ENCODE data around the gene NPR2. TPM values are rescaled to one million over a fixed set of nuclear protein-coding genes. Genes with fewer than 3 reads are reported as not detected.

The NPR2 gene
- total RNA-seq, 4 donors from 2014 or later = 5.1 to 9.3 (median 8.1) TPM

DNA sequence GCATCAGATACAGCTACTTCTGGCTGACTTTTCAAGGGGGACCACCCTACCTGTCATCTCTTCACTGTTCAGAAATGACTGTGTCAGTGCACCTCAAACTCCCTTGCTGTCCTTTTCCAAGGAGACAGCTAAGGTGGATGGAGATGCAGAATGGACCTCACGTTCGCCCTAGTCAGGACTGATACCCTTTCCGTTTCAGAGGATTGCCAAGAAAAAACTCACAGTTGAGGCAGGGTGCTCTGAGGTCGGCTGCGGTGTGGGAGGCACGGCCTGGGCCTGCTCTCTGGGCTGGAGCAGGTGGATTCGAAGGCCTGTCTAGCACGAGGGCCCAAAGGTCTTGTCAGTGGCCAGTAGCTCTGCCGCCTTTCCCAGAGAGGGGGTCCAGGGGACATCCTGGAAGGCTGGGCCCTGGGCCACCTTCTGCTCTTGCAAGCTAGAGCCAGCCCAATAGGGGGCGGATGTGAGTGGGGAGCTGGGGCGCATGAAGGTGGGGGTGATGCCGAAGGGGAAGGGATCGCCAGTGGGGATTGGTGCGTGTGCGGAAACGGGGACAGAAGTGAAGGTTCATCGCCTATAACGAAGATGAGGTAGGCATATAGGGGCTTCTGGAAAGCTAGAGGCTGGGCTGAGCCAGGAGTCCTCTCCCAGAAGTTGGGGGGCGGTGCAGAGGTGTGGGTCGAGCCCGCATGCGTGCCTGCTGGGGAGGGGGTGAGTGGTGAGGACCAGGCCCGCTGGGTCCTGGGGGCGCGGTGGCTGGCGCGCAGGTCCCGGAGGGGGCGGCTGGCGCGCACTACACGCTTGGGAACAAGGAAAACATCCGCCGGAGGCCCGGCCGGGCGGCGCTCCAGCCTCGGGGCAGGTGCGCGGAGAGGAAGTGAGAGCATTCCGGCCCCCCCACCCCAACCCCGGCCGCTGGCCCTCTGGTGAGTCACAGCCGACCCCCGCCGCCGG is 34.8 kb upstream of the NPR2 start:
- Histone ChIP-seq H3K9me3 (no peaks in the 10 kb centered on the region), H3K36me3 (peaks cover 20 to 28% of the 10 kb centered on the region in 2 donors), H3K4me1 (peaks cover 29 to 43% of the 10 kb centered on the region in 2 donors), H3K4me3 (replicated peaks in 1 of 3) (peak overlapping the region in 2 of 3 donors; percentile 47 to 73), H3K27ac (peak overlapping the region; percentile 81 to 93 (median 88)), H3K27me3 (no peaks in the 10 kb centered on the region)
- peak; percentile 81 for DNase-seq
- intact Hi-C loops (cut with DNase I) = no loop called here
- TF ChIP-seq POLR2A (IDR thresholded peaks at IDR 0.05) (peak in 1 of 2 donors; percentile 50), CTCF (IDR thresholded peaks at IDR 0.05) (peak in 5 of 6 experiments; percentile 16 to 78 (median 60))
- WGBS, 2 donors = 14 to 25% methylated on average over 21 to 29 of the region's 48 CpGs

DNA sequence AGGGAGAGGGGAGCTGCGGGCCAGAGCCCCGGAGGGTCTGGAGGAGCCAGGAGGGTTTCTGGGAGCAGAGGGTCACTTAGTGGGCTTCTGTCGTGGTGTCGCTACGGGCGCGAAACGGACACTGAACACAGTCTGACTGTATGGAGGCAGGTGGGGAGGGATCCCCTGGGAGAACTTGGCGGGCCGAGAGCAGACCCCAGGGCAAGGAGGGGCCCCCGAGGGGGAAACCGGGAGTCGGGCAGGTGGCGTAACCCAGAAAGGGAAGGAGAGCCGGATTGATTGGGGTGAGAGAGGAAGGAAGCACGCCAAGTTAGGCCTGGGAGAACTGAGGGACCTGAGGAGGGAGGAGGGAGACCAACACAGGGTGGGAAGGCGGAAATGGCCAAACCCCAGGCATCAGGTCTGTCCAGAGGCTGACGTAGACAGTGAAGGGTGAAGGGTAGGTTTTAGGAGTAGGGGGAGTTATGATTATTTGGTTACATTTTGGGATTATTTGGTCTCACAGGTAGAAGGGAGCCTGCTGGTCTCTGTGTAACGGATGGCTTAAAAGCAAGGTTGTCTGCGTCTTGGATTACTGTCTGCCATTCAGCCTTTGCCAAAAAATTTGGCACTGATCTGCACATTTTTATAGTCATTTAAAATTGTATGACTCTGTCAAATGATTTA is 34.0 kb upstream of the NPR2 start:
- H3K27me3 ChIP-seq = no peaks in the 10 kb centered on the region
- peaks cover 13 to 20% of the 10 kb centered on the region in 2 donors for H3K36me3 ChIP-seq
- intact Hi-C loops (cut with DNase I) = no loop called here
- 2 to 3% methylated on average over 18 of the region's 20 CpGs for WGBS, 2 donors
- H3K9me3 ChIP-seq = no peaks in the 10 kb centered on the region
- peak; percentile 47 to 50 for DNase-seq
- TF ChIP-seq CTCF (IDR thresholded peaks at IDR 0.05) (no peak), POLR2A (IDR thresholded peaks at IDR 0.05) (no peak)
- H3K27ac ChIP-seq = peak overlapping the region; percentile 81 to 93 (median 88)
- H3K4me1 ChIP-seq = peaks cover 31 to 43% of the 10 kb centered on the region in 2 donors
- peak overlapping the region in 2 of 3 donors; percentile 47 to 73 for H3K4me3 ChIP-seq (replicated peaks in 1 of 3)

DNA sequence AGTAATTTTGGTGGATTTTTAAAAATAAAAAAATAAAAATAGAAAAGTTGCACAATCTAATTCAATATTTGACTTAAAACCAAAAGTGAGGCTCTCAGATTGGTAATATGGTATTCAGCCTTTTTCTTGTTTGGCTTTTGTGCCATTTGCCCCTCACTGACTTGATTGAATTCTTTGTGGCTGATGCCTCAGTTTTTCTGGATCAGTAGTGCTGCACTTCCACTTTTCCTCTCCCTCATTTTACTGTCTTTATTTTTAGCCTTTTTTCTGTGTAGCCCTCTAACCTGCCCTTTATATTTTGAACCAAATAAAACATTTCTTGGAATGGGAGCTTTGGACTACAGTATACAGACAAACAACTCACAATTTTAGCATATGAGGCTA is 33.5 kb upstream of the NPR2 start:
- intact Hi-C loops (cut with DNase I) = no loop called here
- TF ChIP-seq CTCF (IDR thresholded peaks at IDR 0.05) (no peak), POLR2A (IDR thresholded peaks at IDR 0.05) (no peak)
- Histone ChIP-seq H3K36me3 (peaks cover 8 to 14% of the 10 kb centered on the region in 2 donors), H3K9me3 (no peaks in the 10 kb centered on the region), H3K4me3 (replicated peaks in 1 of 3) (no peak overlapping the region), H3K27ac (peak overlapping the region; percentile 81 to 93 (median 88)), H3K27me3 (no peaks in the 10 kb centered on the region), H3K4me1 (peaks cover 36 to 49% of the 10 kb centered on the region in 2 donors)
- DNase-seq = no peak

DNA sequence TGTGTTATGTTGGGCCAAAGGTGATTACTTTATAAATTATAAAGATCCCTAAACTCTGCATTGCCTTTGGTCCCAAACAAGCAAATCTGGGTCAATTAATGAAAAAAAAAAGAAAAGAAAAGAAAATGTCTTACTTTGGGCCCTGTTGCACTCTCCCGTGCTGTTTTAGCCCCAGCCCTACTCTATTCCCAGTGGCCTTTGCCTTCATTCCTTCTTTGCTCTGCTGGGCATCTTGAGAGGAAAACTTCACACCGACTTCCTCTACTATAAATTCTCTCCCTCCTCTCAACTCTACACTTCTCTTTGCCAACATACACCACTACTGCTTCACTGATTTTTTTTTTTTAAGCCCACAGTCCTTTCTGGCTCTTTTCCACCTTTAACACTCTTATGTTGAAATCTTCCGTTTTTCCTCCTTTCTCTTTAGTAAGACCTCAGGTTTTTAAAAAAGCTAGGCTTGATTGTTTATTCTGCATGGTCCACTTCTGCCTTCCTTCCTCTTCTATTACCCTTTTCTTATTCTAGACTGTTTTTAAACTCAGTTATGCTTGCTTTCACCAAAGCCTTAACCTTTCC is 32.8 kb upstream of the NPR2 start:
- Histone ChIP-seq H3K9me3 (no peaks in the 10 kb centered on the region), H3K36me3 (peaks cover 1 to 8% of the 10 kb centered on the region in 2 donors), H3K4me1 (peaks cover 42 to 54% of the 10 kb centered on the region in 2 donors), H3K27ac (peak overlapping the region; percentile 81 to 93 (median 88)), H3K4me3 (replicated peaks in 1 of 3) (no peak overlapping the region), H3K27me3 (no peaks in the 10 kb centered on the region)
- intact Hi-C loops (cut with DNase I) = no loop called here
- 10% methylated on average over 3 of the region's 3 CpGs for WGBS, 2 donors
- TF ChIP-seq POLR2A (IDR thresholded peaks at IDR 0.05) (peak in 1 of 2 donors; percentile 22), CTCF (IDR thresholded peaks at IDR 0.05) (no peak)
- DNase-seq = peak; percentile 49 to 50
